ENCODE results near the gene DIPK1A.

DIPK1A gene

DNA sequence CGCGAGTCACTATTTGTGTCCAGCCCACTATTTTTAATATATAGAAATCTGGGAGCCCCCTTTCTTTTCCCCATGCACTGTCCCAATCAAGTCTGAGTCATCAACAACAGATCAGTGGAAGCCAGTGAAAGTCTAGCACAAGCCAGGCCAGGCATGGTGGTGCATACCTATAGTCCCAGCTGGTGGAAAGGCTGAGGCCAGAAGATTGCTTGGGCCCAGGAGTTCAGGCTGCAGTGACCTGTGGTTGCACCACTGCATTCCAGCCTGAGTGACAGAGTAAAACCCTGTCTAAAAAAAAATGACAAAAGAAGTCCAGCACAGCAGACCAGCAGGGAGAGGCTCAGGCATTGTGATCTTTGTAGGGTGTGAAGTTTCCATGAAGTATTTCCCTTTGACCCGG lies 138.4 kb downstream of the DIPK1A start:
- H3K4me3 ChIP-seq (ENCODE audit: low read depth, low read length) = no peak overlapping the region
- TF ChIP-seq, protein P1, sequence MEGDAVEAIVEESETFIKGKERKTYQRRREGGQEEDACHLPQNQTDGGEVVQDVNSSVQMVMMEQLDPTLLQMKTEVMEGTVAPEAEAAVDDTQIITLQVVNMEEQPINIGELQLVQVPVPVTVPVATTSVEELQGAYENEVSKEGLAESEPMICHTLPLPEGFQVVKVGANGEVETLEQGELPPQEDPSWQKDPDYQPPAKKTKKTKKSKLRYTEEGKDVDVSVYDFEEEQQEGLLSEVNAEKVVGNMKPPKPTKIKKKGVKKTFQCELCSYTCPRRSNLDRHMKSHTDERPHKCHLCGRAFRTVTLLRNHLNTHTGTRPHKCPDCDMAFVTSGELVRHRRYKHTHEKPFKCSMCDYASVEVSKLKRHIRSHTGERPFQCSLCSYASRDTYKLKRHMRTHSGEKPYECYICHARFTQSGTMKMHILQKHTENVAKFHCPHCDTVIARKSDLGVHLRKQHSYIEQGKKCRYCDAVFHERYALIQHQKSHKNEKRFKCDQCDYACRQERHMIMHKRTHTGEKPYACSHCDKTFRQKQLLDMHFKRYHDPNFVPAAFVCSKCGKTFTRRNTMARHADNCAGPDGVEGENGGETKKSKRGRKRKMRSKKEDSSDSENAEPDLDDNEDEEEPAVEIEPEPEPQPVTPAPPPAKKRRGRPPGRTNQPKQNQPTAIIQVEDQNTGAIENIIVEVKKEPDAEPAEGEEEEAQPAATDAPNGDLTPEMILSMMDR (IDR thresholded peaks at IDR 0.05; ENCODE audit: low read depth, low read length) = no peak

DNA sequence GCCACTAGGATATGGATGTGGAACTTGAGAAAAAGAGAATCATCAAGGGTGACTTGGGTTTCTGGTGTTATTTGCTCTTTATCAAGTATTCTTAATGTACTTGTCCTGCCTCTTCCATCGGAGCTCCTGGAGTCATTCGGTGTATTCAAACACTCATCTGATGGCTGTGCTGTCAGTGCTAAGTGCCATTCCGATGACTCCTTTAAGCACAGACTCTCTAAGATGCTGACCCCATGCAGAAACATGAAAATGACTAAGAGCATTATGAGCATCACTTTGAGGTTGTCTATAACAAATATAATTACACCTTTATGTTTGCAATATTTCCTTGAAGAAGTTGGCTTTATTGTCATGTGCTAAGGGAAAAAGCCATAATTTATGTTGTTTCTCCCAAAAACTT lies 140.7 kb downstream of the DIPK1A start:
- no peak overlapping the region for H3K4me3 ChIP-seq (ENCODE audit: low read depth, low read length)
- TF ChIP-seq, protein P1 (IDR thresholded peaks at IDR 0.05; ENCODE audit: low read depth, low read length) = no peak

DNA sequence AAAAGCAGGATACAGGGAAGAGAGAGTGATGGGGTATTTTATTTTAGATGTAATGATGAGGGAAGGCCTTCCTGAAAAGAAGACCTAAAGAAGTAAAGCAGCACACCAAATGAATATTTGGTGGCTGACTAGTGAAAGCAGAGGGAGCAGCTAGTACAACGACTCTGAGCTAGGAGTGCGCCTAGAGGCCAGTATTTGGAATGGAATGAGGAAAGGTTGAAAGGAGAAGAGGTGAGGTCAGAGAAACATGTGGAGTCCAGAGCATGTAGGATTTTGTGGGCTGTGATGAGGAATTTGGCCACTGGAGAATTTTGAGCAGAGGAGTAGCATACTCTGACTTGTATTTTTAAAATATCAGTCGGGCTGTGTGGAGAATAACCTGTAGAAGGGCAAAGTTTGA lies 141.2 kb downstream of the DIPK1A start:
- TF ChIP-seq, protein P1 (IDR thresholded peaks at IDR 0.05; ENCODE audit: low read depth, low read length) = no peak

DNA sequence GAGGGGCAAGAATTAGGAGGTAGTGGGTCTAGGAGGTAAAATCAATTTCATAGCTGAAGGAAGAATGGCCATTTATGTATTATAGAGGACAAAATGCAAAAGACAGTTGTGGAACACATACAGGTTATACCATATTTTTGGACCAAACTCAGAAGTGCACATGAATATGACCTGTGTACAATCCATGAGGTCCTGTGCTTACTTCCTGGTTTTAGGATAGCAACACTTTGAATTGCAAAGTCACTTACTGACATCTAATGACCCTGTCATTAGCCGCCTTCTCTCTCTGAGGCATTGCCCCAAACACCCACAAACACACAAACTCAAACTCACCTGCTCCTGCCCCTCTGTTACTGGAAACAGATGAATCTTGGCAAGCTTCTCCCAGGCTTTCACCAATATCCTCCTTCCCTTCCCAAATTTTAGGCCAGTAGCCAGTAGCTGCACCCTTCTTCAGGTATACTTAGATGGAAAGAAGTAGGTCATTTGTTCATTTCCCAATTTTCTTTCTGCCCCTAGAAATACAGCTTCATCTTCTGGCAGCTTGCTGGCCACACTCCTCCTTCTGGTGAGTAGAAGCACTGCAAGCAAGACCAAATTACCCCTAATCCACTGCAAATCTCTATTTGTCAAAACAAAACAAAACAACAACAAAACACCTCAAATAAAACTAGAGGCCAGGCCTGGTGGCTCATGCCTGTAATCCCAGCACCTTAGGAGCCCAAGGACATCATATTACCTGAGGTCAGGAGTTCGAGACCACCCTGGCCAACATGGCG lies 143.1 kb downstream of the DIPK1A start:
- no peak overlapping the region for H3K4me3 ChIP-seq (ENCODE audit: low read depth, low read length)
- TF ChIP-seq, protein P1 (IDR thresholded peaks at IDR 0.05; ENCODE audit: low read depth, low read length) = peak; percentile 73

More for the DNA sequence above, 141.2 kb downstream of the DIPK1A start:
- H3K4me3 ChIP-seq (ENCODE audit: low read depth, low read length) = no peak overlapping the region

DNA sequence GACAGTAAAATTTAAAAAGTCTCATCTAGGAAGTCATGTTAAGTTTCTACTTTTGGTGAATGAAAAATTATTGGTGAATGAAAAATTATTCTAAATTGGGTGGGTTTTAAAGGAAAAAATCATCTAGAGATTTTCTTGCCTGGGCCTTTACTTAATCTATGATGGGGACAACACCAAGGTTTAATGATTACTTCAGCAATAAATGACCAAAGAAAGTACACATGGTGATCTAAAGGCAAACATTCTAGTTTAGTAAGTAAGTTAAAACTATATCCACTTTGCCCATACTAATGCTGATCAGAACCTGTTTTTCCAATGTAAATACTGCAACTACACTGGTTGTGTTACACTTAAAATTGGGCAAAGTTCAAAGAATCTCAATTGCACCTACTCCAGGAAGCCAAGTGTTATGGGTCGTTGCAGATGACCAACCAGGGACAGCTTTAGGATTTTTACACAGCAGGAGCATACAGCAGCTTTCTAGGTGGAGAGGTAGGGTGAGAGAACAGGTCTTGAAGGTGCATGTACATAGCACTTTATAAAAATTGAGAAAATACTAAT lies 144.0 kb downstream of the DIPK1A start:
- TF ChIP-seq, protein P1 (IDR thresholded peaks at IDR 0.05; ENCODE audit: low read depth, low read length) = no peak
- no peak overlapping the region for H3K4me3 ChIP-seq (ENCODE audit: low read depth, low read length)

DNA sequence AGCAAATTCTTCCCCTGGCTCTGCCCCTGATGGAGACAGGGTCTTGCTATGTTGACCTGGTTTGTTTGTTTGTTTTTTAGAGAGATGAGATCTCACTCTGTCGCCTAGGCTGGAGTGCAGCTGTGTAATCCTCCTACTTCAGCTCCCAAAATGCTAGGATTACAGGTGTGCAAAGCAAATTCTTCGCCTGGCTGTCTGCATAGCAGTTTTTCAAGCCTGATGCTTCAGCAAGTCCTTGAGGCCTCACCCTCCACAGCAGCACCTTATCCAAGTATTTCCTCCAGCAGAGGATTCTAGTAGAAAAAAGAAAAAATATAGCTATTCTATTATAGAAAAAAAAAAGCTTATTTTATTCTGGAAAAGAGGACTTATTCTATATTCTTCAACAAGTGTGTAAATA lies 144.5 kb downstream of the DIPK1A start:
- H3K4me3 ChIP-seq (ENCODE audit: low read depth, low read length) = no peak overlapping the region
- TF ChIP-seq, protein P1 (IDR thresholded peaks at IDR 0.05; ENCODE audit: low read depth, low read length) = no peak

DNA sequence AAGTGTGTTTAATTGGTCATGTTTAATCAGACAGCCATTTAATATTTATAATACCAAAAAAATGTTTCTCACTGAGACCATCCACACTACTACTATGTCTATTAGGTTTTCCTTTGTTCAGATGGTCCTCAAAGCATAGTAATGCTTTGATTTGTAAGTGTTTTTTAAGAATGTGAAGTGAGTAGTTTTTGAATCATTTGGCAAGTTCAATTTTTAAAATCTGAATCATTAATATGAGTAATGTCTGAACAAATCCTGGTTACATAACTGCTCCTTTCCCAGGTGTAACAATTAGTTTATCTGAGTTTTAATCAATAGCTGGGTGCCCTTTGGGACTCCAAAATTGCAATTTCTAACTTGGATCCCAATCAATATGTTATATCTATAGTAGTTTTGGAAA lies 152.9 kb downstream of the DIPK1A start:
- TF ChIP-seq, protein P1 (IDR thresholded peaks at IDR 0.05; ENCODE audit: low read depth, low read length) = no peak
- H3K4me3 ChIP-seq (ENCODE audit: low read depth, low read length) = no peak overlapping the region
